Mucosa of stomach (tissue), 1 donor: ENCODE data around the gene ELMOD2.

Experiments
- H3K27me3 ChIP-seq: one replicate; pipeline ENCODE4 v1.7.0; 2013; ENCODE audit warnings: mild to moderate bottlenecking, low read length; ENCODE audit not compliant: control insufficient read depth, insufficient read depth
- H3K36me3 ChIP-seq: one replicate; pipeline ENCODE4 v1.7.0; 2013; ENCODE audit warnings: low read length; ENCODE audit not compliant: control insufficient read depth, insufficient read depth
- H3K4me1 ChIP-seq: one replicate; pipeline ENCODE4 v1.7.0; 2013; ENCODE audit warnings: mild to moderate bottlenecking, low read length; ENCODE audit not compliant: control insufficient read depth, insufficient read depth
- H3K4me3 ChIP-seq: one replicate; pipeline ENCODE4 v1.7.0; 2013; ENCODE audit warnings: low read length
- H3K9ac ChIP-seq: one replicate; pipeline ENCODE4 v1.7.0; 2013; ENCODE audit warnings: mild to moderate bottlenecking, low read length, moderate library complexity
- H3K9me3 ChIP-seq: one replicate; pipeline ENCODE4 v1.7.0; 2013; ENCODE audit warnings: mild to moderate bottlenecking, low read length, moderate library complexity; ENCODE audit not compliant: control insufficient read depth
- donor health status: Pancreatic carcinoma.

The ELMOD2 gene

DNA sequence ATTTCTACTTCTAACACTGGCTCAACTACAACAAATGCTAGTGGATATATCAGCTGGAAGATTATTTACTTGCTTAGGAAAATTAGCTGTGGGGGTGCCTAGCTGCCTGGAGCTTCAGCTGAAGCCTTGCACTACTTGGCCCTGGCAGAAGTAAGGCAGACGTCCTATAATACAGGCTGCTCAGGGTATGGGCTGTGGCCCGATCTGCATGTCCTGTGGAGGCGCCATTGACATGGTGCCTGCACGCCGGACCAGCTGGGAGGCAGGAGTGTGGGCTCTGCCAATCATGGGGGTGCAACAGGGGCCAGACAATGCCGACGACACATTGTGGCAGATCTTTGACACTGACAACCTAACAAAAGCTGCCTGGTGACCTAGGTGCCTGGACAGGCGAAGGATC, 76.4 kb downstream of the ELMOD2 start:
- Histone ChIP-seq H3K36me3 (no peaks in the 10 kb centered on the region), H3K4me1 (no peaks in the 10 kb centered on the region), H3K27me3 (peaks cover 3% of the 10 kb centered on the region), H3K9me3 (no peaks in the 10 kb centered on the region), H3K9ac (no peak overlapping the region), H3K4me3 (no peak overlapping the region)

GRCh38 chr4:140602714-140603113, 78.7 kb downstream of the ELMOD2 start:
- H3K9ac ChIP-seq: no peak overlapping the region
- peaks cover 3% of the 10 kb centered on the region for H3K27me3 ChIP-seq
- H3K36me3 ChIP-seq: no peaks in the 10 kb centered on the region
- H3K4me1 ChIP-seq: no peaks in the 10 kb centered on the region
- no peaks in the 10 kb centered on the region for H3K9me3 ChIP-seq
- no peak overlapping the region for H3K4me3 ChIP-seq

DNA sequence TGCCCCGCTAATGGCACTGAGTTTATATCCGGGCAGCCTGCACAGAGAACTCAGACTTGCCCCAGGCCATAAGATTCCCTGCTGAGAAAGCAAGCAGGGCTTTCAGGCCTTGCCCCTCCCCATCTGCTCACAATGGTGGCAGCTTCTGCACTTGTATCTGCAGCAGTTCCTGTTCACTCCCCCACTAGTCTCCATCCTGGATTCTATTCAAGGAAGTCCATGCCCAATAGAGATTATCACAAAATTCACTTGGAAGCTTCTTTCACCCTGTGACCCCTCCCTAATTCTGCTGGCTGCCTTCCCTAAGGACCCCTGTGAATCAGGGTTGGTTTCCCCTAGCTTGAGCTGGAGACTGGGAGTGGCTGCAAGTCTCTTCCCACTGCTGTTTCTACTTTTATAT, 79.3 kb downstream of the ELMOD2 start:
- peaks cover 3% of the 10 kb centered on the region for H3K27me3 ChIP-seq
- H3K9me3 ChIP-seq: no peaks in the 10 kb centered on the region
- no peaks in the 10 kb centered on the region for H3K36me3 ChIP-seq
- no peaks in the 10 kb centered on the region for H3K4me1 ChIP-seq
- H3K4me3 ChIP-seq: no peak overlapping the region
- no peak overlapping the region for H3K9ac ChIP-seq
